ENCODE measurements around the gene SLC19A3.

The SLC19A3 gene

DNA sequence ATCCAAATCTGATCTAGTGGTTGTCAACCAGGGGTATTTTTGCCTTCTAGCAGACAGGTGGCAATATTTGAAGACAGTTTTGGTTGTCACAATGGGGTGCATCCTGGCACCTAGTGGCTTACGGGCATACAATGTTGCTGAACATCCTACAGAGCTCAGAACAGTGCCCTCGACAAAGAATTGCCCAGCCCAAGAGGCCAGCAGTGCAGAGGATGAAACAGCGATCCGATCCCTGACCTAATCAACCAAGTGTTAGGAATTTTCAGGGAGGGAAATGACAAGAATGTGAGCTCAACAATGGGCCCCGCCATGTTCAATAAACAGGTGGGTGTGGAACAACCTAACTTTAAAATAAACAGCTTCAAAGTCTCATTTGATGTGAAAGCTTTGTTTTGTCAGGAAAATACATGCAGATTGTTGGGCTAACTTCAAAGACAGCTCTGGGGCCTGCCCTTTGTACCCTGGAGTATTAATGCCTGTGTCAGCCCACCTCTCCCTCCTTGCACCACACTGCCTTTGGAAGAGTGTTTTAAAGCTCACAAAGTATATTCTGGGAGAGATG lies 73.8 kb downstream of the SLC19A3 start:
- H3K27ac ChIP-seq (ENCODE audit: low read depth, low read length): no peak overlapping the region
- no peaks in the 10 kb centered on the region for H3K27me3 ChIP-seq (ENCODE audit: control insufficient read depth in 5 of 5, insufficient read depth in 4 of 5, low read length in 5 of 5)
- H3K4me1 ChIP-seq (ENCODE audit: control insufficient read depth in 5 of 5, insufficient read depth in 5 of 5, low read length in 5 of 5): no peaks in the 10 kb centered on the region
- H3K4me3 ChIP-seq (ENCODE audit: low read depth in 1 of 5, low read length in 5 of 5): no peak overlapping the region
- no peak overlapping the region for H3K9ac ChIP-seq (ENCODE audit: low read length in 5 of 5)
- H3K36me3 ChIP-seq (ENCODE audit: control insufficient read depth in 5 of 5, insufficient read depth in 5 of 5, low read length in 5 of 5): no peaks in the 10 kb centered on the region
- no peaks in the 10 kb centered on the region for H3K9me3 ChIP-seq (ENCODE audit: control insufficient read depth in 5 of 5, low read length in 5 of 5)

DNA sequence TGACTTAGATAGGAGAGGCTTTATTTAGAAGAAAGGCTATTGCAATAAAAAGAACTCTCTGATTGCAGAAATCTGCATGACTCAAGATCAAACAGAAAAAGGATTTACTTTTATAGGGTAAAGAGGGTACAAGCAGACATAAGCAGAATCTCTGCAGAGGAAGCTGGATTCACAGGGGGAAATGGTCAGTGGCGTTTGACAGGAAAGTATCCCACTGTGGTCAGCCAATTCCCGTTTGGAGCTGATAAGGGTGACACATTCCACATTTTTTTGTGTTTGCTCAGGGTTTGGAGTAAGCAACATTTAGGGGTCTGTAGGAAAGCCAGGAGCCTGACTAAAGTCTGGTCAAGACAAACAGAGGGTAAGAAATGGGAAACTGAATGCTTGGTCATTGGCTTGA lies 75.2 kb downstream of the SLC19A3 start:
- H3K9me3 ChIP-seq (ENCODE audit: control insufficient read depth in 5 of 5, low read length in 5 of 5): no peaks in the 10 kb centered on the region
- H3K9ac ChIP-seq (ENCODE audit: low read length in 5 of 5): no peak overlapping the region
- no peak overlapping the region for H3K27ac ChIP-seq (ENCODE audit: low read depth, low read length)
- no peaks in the 10 kb centered on the region for H3K4me1 ChIP-seq (ENCODE audit: control insufficient read depth in 5 of 5, insufficient read depth in 5 of 5, low read length in 5 of 5)
- no peaks in the 10 kb centered on the region for H3K27me3 ChIP-seq (ENCODE audit: control insufficient read depth in 5 of 5, insufficient read depth in 4 of 5, low read length in 5 of 5)
- no peak overlapping the region for H3K4me3 ChIP-seq (ENCODE audit: low read depth in 1 of 5, low read length in 5 of 5)
- no peaks in the 10 kb centered on the region for H3K36me3 ChIP-seq (ENCODE audit: control insufficient read depth in 5 of 5, insufficient read depth in 5 of 5, low read length in 5 of 5)

DNA sequence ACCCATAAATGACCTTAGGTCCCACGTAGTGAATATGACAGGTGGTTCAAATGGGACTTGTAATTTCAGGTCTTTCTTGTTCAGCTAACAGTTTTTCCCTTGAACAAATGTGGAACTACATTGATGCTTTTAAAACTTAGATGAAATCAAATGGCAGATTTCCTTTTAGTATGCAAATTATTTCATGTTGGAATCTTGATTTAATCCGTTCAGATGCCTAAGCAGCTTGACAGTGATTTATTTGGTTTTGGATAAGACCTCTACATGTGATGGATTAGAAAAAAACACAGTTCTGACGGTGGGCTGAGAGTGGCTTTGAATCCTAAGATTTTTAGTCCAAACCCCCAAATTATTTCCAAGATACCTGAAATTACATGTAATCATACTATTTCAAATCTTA lies 83.6 kb downstream of the SLC19A3 start:
- Histone ChIP-seq H3K9me3 (ENCODE audit: control insufficient read depth in 5 of 5, low read length in 5 of 5) (no peaks in the 10 kb centered on the region), H3K4me3 (ENCODE audit: low read depth in 1 of 5, low read length in 5 of 5) (no peak overlapping the region), H3K27me3 (ENCODE audit: control insufficient read depth in 5 of 5, insufficient read depth in 4 of 5, low read length in 5 of 5) (no peaks in the 10 kb centered on the region), H3K36me3 (ENCODE audit: control insufficient read depth in 5 of 5, insufficient read depth in 5 of 5, low read length in 5 of 5) (no peaks in the 10 kb centered on the region), H3K27ac (ENCODE audit: low read depth, low read length) (no peak overlapping the region), H3K4me1 (ENCODE audit: control insufficient read depth in 5 of 5, insufficient read depth in 5 of 5, low read length in 5 of 5) (no peaks in the 10 kb centered on the region), H3K9ac (ENCODE audit: low read length in 5 of 5) (no peak overlapping the region)
